Colonic mucosa (tissue), 4 donors: ENCODE results near the gene GEMIN8. TPM values are rescaled to one million over a fixed set of nuclear protein-coding genes. Genes with fewer than 3 reads are reported as not detected.

Source experiments
- DNase-seq: peaks from one replicate; pipeline ENCODE4 v3.0.0-alpha.2; 2020
- H3K27ac ChIP-seq: fragments of 200-600 bp; one replicate; pipeline ENCODE4 v1.8.0; 2021
- H3K27me3 ChIP-seq: fragments of 200-600 bp; one replicate; pipeline ENCODE4 v1.8.0; 2021
- H3K36me3 ChIP-seq: fragments of 200-600 bp; one replicate; pipeline ENCODE4 v1.8.0; 2021
- H3K4me1 ChIP-seq: fragments of 200-600 bp; one replicate; pipeline ENCODE4 v1.8.0; 2021; ENCODE audit warnings: mild to moderate bottlenecking
- H3K4me3 ChIP-seq: fragments of 200-600 bp; one replicate; pipeline ENCODE4 v1.8.0; 2021
- H3K9ac ChIP-seq, 2 donors: one replicate each; pipeline ENCODE4 v1.7.0; 2013; ENCODE audit warnings: control low read depth in 2 of 2, low read depth in 2 of 2, low read length in 2 of 2
- H3K9me3 ChIP-seq: fragments of 200-600 bp; one replicate; pipeline ENCODE4 v1.8.0; 2021
- intact Hi-C: fragments of 100-400 bp; cut with DNase I; formaldehyde crosslinking; loops from one replicate; pipeline ENCODE4 v1.14.1; 2022
- total RNA-seq, 2 donors: library from RNA; stranded (reverse); fragmentation: NEBNext Ultra II Directional in 1 of 2; extraction: Animal tissue kit (Norgen Biotek cat#: 25700) in 1 of 2; gene quantifications; one replicate each; pipeline ENCODE4 v1.2.1, GENCODE V29; 2021
- TF ChIP-seq, protein P1 (sequence below): fragments of 200-600 bp; IDR thresholded peaks from one replicate; pipeline ENCODE4 v1.8.0; 2022; ENCODE audit warnings: antibody characterized with exemption, mild to moderate bottlenecking
- donor health status: healthy.
- donor health status: DM: no; HTN: no; CAD: no.
- donor health status: DM: no; HTN: no; CAD: no.

The GEMIN8 gene
- total RNA-seq, 2 donors from 2014 or later, result 16.4 to 20.9 TPM

DNA sequence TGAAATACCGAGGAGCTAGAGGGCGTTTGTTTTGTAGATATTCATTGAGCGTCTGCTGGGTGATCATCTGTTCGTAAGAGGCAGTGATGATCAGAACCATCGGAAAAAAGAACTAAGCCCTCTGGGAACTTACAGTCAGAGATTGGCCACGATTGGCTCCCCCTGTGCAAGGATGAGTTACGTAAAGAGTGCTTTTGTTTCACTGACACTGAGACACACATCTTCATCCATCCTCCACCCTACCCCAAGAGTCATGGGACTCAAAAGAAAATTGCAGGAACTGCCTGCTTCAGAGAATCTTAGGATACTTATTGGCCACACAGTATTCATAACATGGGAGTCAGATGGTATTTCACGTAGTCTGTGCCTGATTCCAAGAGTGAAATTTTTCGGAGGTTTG is 62.1 kb downstream of the GEMIN8 start:
- intact Hi-C loops, result no loop called here
- DNase-seq, result no peak
- H3K36me3 ChIP-seq, result no peaks in the 10 kb centered on the region
- H3K27ac ChIP-seq, result no peak overlapping the region
- TF ChIP-seq, protein P1, sequence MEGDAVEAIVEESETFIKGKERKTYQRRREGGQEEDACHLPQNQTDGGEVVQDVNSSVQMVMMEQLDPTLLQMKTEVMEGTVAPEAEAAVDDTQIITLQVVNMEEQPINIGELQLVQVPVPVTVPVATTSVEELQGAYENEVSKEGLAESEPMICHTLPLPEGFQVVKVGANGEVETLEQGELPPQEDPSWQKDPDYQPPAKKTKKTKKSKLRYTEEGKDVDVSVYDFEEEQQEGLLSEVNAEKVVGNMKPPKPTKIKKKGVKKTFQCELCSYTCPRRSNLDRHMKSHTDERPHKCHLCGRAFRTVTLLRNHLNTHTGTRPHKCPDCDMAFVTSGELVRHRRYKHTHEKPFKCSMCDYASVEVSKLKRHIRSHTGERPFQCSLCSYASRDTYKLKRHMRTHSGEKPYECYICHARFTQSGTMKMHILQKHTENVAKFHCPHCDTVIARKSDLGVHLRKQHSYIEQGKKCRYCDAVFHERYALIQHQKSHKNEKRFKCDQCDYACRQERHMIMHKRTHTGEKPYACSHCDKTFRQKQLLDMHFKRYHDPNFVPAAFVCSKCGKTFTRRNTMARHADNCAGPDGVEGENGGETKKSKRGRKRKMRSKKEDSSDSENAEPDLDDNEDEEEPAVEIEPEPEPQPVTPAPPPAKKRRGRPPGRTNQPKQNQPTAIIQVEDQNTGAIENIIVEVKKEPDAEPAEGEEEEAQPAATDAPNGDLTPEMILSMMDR, result no peak
- no peaks in the 10 kb centered on the region for H3K4me1 ChIP-seq
- no peak overlapping the region for H3K4me3 ChIP-seq
- H3K9ac ChIP-seq, result no peak overlapping the region
- H3K27me3 ChIP-seq, result peaks cover 3% of the 10 kb centered on the region
- no peaks in the 10 kb centered on the region for H3K9me3 ChIP-seq

DNA sequence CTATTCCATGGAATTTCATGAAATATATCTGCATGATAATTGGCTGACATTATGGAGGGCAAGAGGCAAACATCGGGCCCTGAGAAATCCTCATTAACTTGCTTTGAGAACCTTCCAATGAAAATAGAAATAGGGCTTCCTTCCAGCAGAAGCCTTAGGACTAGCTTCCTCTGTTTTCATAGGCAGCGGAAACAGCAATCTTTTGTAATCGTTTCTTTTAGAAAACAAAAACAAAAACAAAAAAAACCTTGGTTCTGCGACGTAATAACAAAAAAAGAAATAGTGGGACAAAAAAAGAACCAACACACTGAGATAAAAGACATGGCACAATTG is 62.9 kb downstream of the GEMIN8 start:
- H3K36me3 ChIP-seq, result no peaks in the 10 kb centered on the region
- no peaks in the 10 kb centered on the region for H3K9me3 ChIP-seq
- no peak overlapping the region for H3K27ac ChIP-seq
- H3K27me3 ChIP-seq, result peaks cover 3% of the 10 kb centered on the region
- intact Hi-C loops, result no loop called here
- no peak for DNase-seq
- H3K9ac ChIP-seq, result no peak overlapping the region
- no peaks in the 10 kb centered on the region for H3K4me1 ChIP-seq
- H3K4me3 ChIP-seq, result no peak overlapping the region
- TF ChIP-seq, protein P1, result no peak

DNA sequence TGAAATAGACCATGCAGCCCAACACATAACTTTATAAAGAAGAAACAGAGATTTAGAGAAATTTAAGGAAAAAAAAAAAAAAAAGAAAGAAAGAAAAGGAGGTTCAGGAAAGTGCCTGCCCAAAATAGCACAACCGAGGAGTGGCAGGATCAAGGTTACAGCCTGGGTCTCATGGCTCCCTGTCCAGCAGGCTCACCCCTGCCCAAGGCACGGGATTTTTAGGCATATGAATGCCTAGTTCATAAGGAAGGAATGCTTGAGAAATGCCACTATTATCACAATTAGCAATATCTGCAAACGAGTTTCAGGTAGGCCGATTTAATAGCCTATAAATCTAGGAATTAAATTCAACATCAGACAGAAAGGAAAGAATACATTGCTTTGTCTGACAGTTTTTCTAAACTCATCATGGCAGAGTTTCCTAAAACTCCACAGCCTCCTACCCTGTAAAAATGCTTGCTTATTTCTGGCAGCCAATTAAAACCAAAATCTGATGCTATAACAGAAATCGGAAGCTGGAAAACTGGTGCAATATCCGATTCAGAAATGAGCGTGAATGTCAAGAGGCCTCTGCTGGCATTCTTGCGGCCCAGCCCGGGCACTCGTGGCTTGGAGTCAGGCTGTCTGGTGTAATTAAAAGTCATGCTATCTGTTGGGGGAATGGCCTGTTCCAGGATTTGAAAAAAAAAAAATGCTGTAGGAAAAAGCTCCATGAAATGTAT is 63.5 kb downstream of the GEMIN8 start:
- Histone ChIP-seq H3K36me3 (no peaks in the 10 kb centered on the region), H3K27ac (no peak overlapping the region), H3K4me3 (no peak overlapping the region), H3K27me3 (peaks cover 3% of the 10 kb centered on the region), H3K9me3 (no peaks in the 10 kb centered on the region), H3K9ac (no peak overlapping the region), H3K4me1 (no peaks in the 10 kb centered on the region)
- TF ChIP-seq, protein P1, result no peak
- DNase-seq, result no peak
- intact Hi-C loops, result no loop called here

DNA sequence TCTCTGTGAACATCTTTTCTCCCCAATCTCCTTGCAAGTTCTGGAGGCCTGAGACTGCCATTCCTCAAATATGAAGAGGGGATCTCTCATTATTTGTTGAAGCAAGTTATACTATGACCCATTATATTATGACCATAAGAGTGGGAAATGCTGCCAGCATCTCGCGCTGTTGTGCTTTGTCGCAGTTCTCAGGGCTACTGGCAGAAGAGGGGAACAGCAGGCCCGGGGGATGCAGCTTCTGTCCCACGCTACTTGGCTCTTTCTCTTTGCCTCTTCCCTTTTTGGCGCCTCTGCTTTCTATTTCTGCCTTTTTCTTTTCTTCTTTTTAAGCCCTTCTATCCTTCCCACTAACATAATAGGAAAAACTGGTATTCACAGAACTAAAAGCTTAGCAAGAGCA is 64.2 kb downstream of the GEMIN8 start:
- Histone ChIP-seq H3K36me3 (no peaks in the 10 kb centered on the region), H3K27ac (no peak overlapping the region), H3K4me3 (no peak overlapping the region), H3K9ac (no peak overlapping the region), H3K27me3 (peaks cover 3% of the 10 kb centered on the region), H3K4me1 (no peaks in the 10 kb centered on the region), H3K9me3 (no peaks in the 10 kb centered on the region)
- no peak for DNase-seq
- TF ChIP-seq, protein P1, result no peak
- intact Hi-C loops, result no loop called here

DNA sequence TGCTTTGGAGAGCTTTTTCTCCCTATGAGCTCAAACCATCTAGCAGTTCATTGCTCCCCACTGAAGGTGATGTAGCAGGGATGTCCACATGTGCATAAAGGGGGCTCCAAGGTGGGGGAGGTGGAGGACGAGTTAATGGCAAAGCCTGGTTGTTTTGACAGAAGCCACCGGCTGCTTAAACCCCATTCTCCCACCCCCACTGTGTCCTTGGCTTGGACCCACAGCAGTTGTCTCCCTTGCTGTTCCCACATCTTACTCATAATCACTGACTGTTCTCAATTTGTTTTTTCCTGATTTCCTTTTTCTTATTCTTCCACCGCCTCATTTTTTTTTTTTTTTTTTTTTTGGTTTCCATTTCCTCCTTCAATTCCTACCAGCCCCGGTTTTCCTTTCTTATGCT is 72.7 kb downstream of the GEMIN8 start:
- Histone ChIP-seq H3K4me1 (no peaks in the 10 kb centered on the region), H3K27ac (no peak overlapping the region), H3K9me3 (no peaks in the 10 kb centered on the region), H3K9ac (no peak overlapping the region), H3K27me3 (no peaks in the 10 kb centered on the region), H3K4me3 (no peak overlapping the region), H3K36me3 (no peaks in the 10 kb centered on the region)
- intact Hi-C loops, result no loop called here
- TF ChIP-seq, protein P1, result no peak
- no peak for DNase-seq

Other genes starting within 250 kb of the GEMIN8 start
- gene GPM6B, start 212.8 kb downstream of the GEMIN8 start, total RNA-seq, result 1 to 10 TPM; 2.7 to 8.6 TPM